ENCODE data around the gene ADCY3. TPM values are rescaled to one million over a fixed set of nuclear protein-coding genes. Genes with fewer than 3 reads are reported as not detected.

Gene ADCY3
- total RNA-seq, 1 experiment from 2014 or later, result 50.3 TPM

- no peak overlapping the region for H3K27ac Mint-ChIP-seq (ENCODE audit: low read depth, unreplicated experiment)
- no peaks in the 10 kb centered on the region for H3K27me3 Mint-ChIP-seq (ENCODE audit: insufficient read depth, unreplicated experiment)
- POLR2A ChIA-PET, result no interaction called here
- H3K9me3 Mint-ChIP-seq (ENCODE audit: unreplicated experiment), result no peaks in the 10 kb centered on the region
- no peak overlapping the region for H3K4me3 Mint-ChIP-seq (ENCODE audit: unreplicated experiment)
- peaks cover 4% of the 10 kb centered on the region for H3K4me1 Mint-ChIP-seq (ENCODE audit: insufficient read depth, unreplicated experiment)
- H3K36me3 Mint-ChIP-seq (ENCODE audit: insufficient read depth, unreplicated experiment), result peaks cover 6% of the 10 kb centered on the region
- BruUV-seq (replicated peaks), result no TSS peak
- no peak for DNase-seq (ENCODE audit: unreplicated experiment)
- CTCF ChIA-PET, result no interaction called here
- no peak for TF ChIP-seq CTCF (IDR thresholded peaks at IDR 0.05; ENCODE audit: unreplicated experiment)
- intact Hi-C loops (cut with micrococcal nuclease), result no loop called here
These were observed 4.7 kb upstream of the ADCY3 start for GRCh38 chr2:24924732-24925131.

DNA sequence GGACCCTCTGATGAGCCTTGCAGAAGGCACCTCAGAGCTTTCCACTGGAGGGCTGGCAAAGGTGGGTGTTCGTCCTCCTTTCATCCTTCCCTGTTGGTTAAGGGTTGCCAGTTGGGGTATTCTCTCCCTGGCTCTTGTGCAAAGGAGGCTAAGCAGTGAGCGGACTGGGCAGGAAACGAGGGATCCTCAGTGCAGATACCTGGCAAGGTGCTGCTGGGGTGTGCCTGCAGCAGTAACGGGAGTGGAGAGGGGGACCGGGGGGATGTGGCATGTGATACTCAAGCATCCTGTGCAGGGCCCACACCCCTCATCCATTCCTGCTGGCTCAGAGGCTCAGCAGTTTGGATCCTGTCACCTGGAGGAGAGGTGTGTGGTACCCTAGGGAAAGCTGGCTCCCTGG is 4.2 kb upstream of the ADCY3 start:
- no peak for TF ChIP-seq CTCF (IDR thresholded peaks at IDR 0.05; ENCODE audit: unreplicated experiment)
- Mint-ChIP-seq H3K4me3 (ENCODE audit: unreplicated experiment) (no peak overlapping the region), H3K27ac (ENCODE audit: low read depth, unreplicated experiment) (no peak overlapping the region), H3K27me3 (ENCODE audit: insufficient read depth, unreplicated experiment) (no peaks in the 10 kb centered on the region), H3K4me1 (ENCODE audit: insufficient read depth, unreplicated experiment) (peaks cover 3% of the 10 kb centered on the region), H3K9me3 (ENCODE audit: unreplicated experiment) (no peaks in the 10 kb centered on the region), H3K36me3 (ENCODE audit: insufficient read depth, unreplicated experiment) (peaks cover 6% of the 10 kb centered on the region)
- ChIA-PET CTCF (no interaction called here), POLR2A (no interaction called here)
- BruUV-seq (replicated peaks), result no TSS peak
- DNase-seq (ENCODE audit: unreplicated experiment), result no peak
- intact Hi-C loops (cut with micrococcal nuclease), result no loop called here

- ChIA-PET CTCF (no interaction called here), POLR2A (no interaction called here)
- Mint-ChIP-seq H3K36me3 (ENCODE audit: insufficient read depth, unreplicated experiment) (peaks cover 8% of the 10 kb centered on the region), H3K9me3 (ENCODE audit: unreplicated experiment) (no peaks in the 10 kb centered on the region), H3K4me1 (ENCODE audit: insufficient read depth, unreplicated experiment) (peaks cover 9% of the 10 kb centered on the region), H3K27ac (ENCODE audit: low read depth, unreplicated experiment) (no peak overlapping the region), H3K27me3 (ENCODE audit: insufficient read depth, unreplicated experiment) (no peaks in the 10 kb centered on the region), H3K4me3 (ENCODE audit: unreplicated experiment) (no peak overlapping the region)
- TF ChIP-seq CTCF (IDR thresholded peaks at IDR 0.05; ENCODE audit: unreplicated experiment), result no peak
- intact Hi-C loops (cut with micrococcal nuclease), result no loop called here
- no TSS peak for BruUV-seq (replicated peaks)
- no peak for DNase-seq (ENCODE audit: unreplicated experiment)
These were observed 3.1 kb upstream of the ADCY3 start for GRCh38 chr2:24923106-24923505.

GRCh38 chr2:24922556-24922955 is 2.5 kb upstream of the ADCY3 start:
- H3K4me1 Mint-ChIP-seq (ENCODE audit: insufficient read depth, unreplicated experiment), result peaks cover 14% of the 10 kb centered on the region
- ChIA-PET CTCF (interaction anchor here (0.7 kb wide), 1 partner anchor 9 kb away, joined by 4 read pairs; no protein-coding TSS in a partner anchor), POLR2A (no interaction called here)
- no peaks in the 10 kb centered on the region for H3K9me3 Mint-ChIP-seq (ENCODE audit: unreplicated experiment)
- BruUV-seq (replicated peaks), result no TSS peak
- no peak overlapping the region for H3K4me3 Mint-ChIP-seq (ENCODE audit: unreplicated experiment)
- H3K27ac Mint-ChIP-seq (ENCODE audit: low read depth, unreplicated experiment), result no peak overlapping the region
- H3K36me3 Mint-ChIP-seq (ENCODE audit: insufficient read depth, unreplicated experiment), result peaks cover 13% of the 10 kb centered on the region
- no peaks in the 10 kb centered on the region for H3K27me3 Mint-ChIP-seq (ENCODE audit: insufficient read depth, unreplicated experiment)
- intact Hi-C loops (cut with micrococcal nuclease), result no loop called here
- no peak for TF ChIP-seq CTCF (IDR thresholded peaks at IDR 0.05; ENCODE audit: unreplicated experiment)
- DNase-seq (ENCODE audit: unreplicated experiment), result no peak
